Amniotic epithelial cell (primary cell): ENCODE measurements around the gene ATP2B1.

Source experiments
- DNase-seq: peaks from one replicate; pipeline ENCODE4 v3.0.0-alpha.2; 2010; ENCODE audit warnings: low read depth

Gene ATP2B1

GRCh38 chr12:89657066-89657465 lies 51.6 kb downstream of the ATP2B1 start:
- DNase-seq = no peak

GRCh38 chr12:89655841-89656240 lies 52.8 kb downstream of the ATP2B1 start:
- DNase-seq = peak; percentile 58

- peak; percentile 30 for DNase-seq
These were observed 57.4 kb downstream of the ATP2B1 start for GRCh38 chr12:89651192-89651591.

GRCh38 chr12:89650239-89650638 lies 58.4 kb downstream of the ATP2B1 start:
- DNase-seq = peak; percentile 19

- no peak for DNase-seq
These were observed 58.8 kb downstream of the ATP2B1 start for GRCh38 chr12:89649820-89650219.

- no peak for DNase-seq
These were observed 59.5 kb downstream of the ATP2B1 start for GRCh38 chr12:89649139-89649538.

GRCh38 chr12:89648211-89648930 lies 60.3 kb downstream of the ATP2B1 start:
- DNase-seq = peak; percentile 97

GRCh38 chr12:89645434-89645833 lies 63.2 kb downstream of the ATP2B1 start:
- DNase-seq = no peak

GRCh38 chr12:89642959-89643358 lies 65.7 kb downstream of the ATP2B1 start:
- no peak for DNase-seq

GRCh38 chr12:89636776-89637160 lies 71.9 kb downstream of the ATP2B1 start:
- peak; percentile 58 for DNase-seq

GRCh38 chr12:89636052-89636775 lies 72.4 kb downstream of the ATP2B1 start:
- DNase-seq = peak; percentile 38

GRCh38 chr12:89634508-89634907 lies 74.1 kb downstream of the ATP2B1 start:
- DNase-seq = no peak

GRCh38 chr12:89632778-89633177 lies 75.9 kb downstream of the ATP2B1 start:
- no peak for DNase-seq

GRCh38 chr12:89622115-89622514 lies 86.5 kb downstream of the ATP2B1 start:
- no peak for DNase-seq

GRCh38 chr12:89621521-89621920 lies 87.1 kb downstream of the ATP2B1 start:
- DNase-seq = peak; percentile 74

GRCh38 chr12:89619764-89620163 lies 88.9 kb downstream of the ATP2B1 start:
- no peak for DNase-seq

GRCh38 chr12:89618113-89618862 lies 90.3 kb downstream of the ATP2B1 start:
- peak; percentile 29 for DNase-seq

- peak; percentile 79 for DNase-seq
These were observed 98.3 kb downstream of the ATP2B1 start for GRCh38 chr12:89610366-89610765.

- DNase-seq = no peak
These were observed 105.0 kb downstream of the ATP2B1 start for GRCh38 chr12:89603678-89604077.

GRCh38 chr12:89597770-89598169 lies 110.9 kb downstream of the ATP2B1 start:
- no peak for DNase-seq

- no peak for DNase-seq
These were observed 111.4 kb downstream of the ATP2B1 start for GRCh38 chr12:89597210-89597609.

- no peak for DNase-seq
These were observed 114.8 kb downstream of the ATP2B1 start for GRCh38 chr12:89593873-89594272.

- DNase-seq = no peak
These were observed 115.4 kb downstream of the ATP2B1 start for GRCh38 chr12:89593233-89593632.
